ENCODE results near the gene LSAMP. TPM values are rescaled to one million over a fixed set of nuclear protein-coding genes. Genes with fewer than 3 reads are reported as not detected.

LSAMP gene
- total RNA-seq, 1 donor from 2014 or later: 16.4 TPM

DNA sequence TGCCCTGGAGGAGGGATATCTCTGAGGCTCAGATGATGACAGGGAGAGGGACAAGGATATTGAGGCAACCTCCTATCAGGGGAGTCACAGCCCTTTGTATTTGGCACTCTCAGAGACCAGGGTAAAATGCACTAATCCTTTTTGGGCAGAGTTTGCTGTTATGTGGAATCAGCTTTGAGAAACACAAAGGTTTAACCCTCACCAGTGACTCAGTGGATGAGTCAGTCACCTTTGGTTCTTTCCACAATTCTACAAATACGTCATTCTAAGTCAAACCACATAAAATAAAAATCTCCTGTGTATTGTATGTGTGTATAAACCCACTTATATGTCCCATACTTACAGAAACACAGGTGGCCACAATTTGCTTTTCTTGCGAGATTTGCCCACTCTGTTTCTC lies 5.1 kb downstream of the LSAMP start:
- Histone ChIP-seq H3K4me1 (ENCODE audit: insufficient read depth, low read length) (peaks cover 41% of the 10 kb centered on the region), H3K27me3 (ENCODE audit: insufficient read depth, low read length) (no peaks in the 10 kb centered on the region), H3K36me3 (ENCODE audit: insufficient read depth, low read length) (no peaks in the 10 kb centered on the region), H2AFZ (ENCODE audit: low read depth, low read length) (peak overlapping the region; percentile 41), H3K4me2 (ENCODE audit: low read length) (peak overlapping the region; percentile 73), H4K20me1 (ENCODE audit: insufficient read depth, low read length) (no peaks in the 10 kb centered on the region), H3K79me2 (ENCODE audit: insufficient read depth, low read length) (no peaks in the 10 kb centered on the region), H3K4me3 (ENCODE audit: insufficient read depth, low read depth, low read length) (no peak overlapping the region), H3K9ac (ENCODE audit: low read length) (peak overlapping the region; percentile 69), H3K27ac (ENCODE audit: low read depth, low read length) (peak overlapping the region; percentile 81), H3K9me3 (ENCODE audit: insufficient read depth, low read depth, low read length) (no peaks in the 10 kb centered on the region)
- Mint-ChIP-seq H3K27ac (ENCODE audit: unreplicated experiment) (peak overlapping the region; percentile 96), H3K27me3 (ENCODE audit: low read depth, unreplicated experiment) (no peaks in the 10 kb centered on the region), H3K36me3 (ENCODE audit: low read depth, unreplicated experiment) (no peaks in the 10 kb centered on the region), H3K4me1 (ENCODE audit: low read depth, unreplicated experiment) (peaks cover 35% of the 10 kb centered on the region), H3K9me3 (ENCODE audit: unreplicated experiment) (no peaks in the 10 kb centered on the region), H3K4me3 (ENCODE audit: unreplicated experiment) (no peak overlapping the region)
- TF ChIP-seq, protein P1, sequence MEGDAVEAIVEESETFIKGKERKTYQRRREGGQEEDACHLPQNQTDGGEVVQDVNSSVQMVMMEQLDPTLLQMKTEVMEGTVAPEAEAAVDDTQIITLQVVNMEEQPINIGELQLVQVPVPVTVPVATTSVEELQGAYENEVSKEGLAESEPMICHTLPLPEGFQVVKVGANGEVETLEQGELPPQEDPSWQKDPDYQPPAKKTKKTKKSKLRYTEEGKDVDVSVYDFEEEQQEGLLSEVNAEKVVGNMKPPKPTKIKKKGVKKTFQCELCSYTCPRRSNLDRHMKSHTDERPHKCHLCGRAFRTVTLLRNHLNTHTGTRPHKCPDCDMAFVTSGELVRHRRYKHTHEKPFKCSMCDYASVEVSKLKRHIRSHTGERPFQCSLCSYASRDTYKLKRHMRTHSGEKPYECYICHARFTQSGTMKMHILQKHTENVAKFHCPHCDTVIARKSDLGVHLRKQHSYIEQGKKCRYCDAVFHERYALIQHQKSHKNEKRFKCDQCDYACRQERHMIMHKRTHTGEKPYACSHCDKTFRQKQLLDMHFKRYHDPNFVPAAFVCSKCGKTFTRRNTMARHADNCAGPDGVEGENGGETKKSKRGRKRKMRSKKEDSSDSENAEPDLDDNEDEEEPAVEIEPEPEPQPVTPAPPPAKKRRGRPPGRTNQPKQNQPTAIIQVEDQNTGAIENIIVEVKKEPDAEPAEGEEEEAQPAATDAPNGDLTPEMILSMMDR (IDR thresholded peaks at IDR 0.05; ENCODE audit: insufficient read depth, low read depth, low read length): no peak
- TF ChIP-seq EZH2 (IDR thresholded peaks at IDR 0.05; ENCODE audit: insufficient read depth, low read length): no peak
- FAIRE-seq (peak; percentile 32), DNase-seq (ENCODE audit: low read depth) (peak; percentile 92)

DNA sequence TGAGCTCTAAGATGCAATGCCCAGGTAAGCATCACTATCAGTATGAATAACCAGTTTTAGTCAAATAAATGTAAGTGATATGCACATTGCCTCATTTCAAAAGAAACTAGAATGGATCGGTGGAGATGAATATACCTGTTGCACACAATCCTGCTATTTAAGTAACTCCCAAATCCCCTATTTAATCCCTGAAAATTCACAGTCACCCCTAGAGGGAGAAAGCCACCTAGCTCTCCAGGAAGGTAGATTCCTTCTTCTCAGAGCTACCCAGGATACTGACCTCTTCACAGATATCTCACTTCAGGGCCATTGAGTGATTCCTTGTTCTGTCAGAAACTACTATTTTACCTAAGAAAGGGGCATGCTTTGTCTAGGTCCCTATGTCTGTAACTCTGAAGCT lies 11.7 kb downstream of the LSAMP start:
- Histone ChIP-seq H3K36me3 (ENCODE audit: insufficient read depth, low read length) (no peaks in the 10 kb centered on the region), H3K4me1 (ENCODE audit: insufficient read depth, low read length) (peaks cover 6% of the 10 kb centered on the region), H3K27me3 (ENCODE audit: insufficient read depth, low read length) (peaks cover 2% of the 10 kb centered on the region), H3K4me2 (ENCODE audit: low read length) (no peak overlapping the region), H2AFZ (ENCODE audit: low read depth, low read length) (no peak overlapping the region), H3K27ac (ENCODE audit: low read depth, low read length) (no peak overlapping the region), H3K4me3 (ENCODE audit: insufficient read depth, low read depth, low read length) (no peak overlapping the region), H3K9me3 (ENCODE audit: insufficient read depth, low read depth, low read length) (no peaks in the 10 kb centered on the region), H4K20me1 (ENCODE audit: insufficient read depth, low read length) (no peaks in the 10 kb centered on the region), H3K79me2 (ENCODE audit: insufficient read depth, low read length) (no peaks in the 10 kb centered on the region), H3K9ac (ENCODE audit: low read length) (no peak overlapping the region)
- Mint-ChIP-seq H3K27me3 (ENCODE audit: low read depth, unreplicated experiment) (no peaks in the 10 kb centered on the region), H3K9me3 (ENCODE audit: unreplicated experiment) (no peaks in the 10 kb centered on the region), H3K4me1 (ENCODE audit: low read depth, unreplicated experiment) (peaks cover 15% of the 10 kb centered on the region), H3K4me3 (ENCODE audit: unreplicated experiment) (no peak overlapping the region), H3K36me3 (ENCODE audit: low read depth, unreplicated experiment) (no peaks in the 10 kb centered on the region), H3K27ac (ENCODE audit: unreplicated experiment) (no peak overlapping the region)
- TF ChIP-seq EZH2 (IDR thresholded peaks at IDR 0.05; ENCODE audit: insufficient read depth, low read length): no peak
- TF ChIP-seq, protein P1 (IDR thresholded peaks at IDR 0.05; ENCODE audit: insufficient read depth, low read depth, low read length): no peak
- no peak for DNase-seq (ENCODE audit: low read depth)
- no peak for FAIRE-seq

DNA sequence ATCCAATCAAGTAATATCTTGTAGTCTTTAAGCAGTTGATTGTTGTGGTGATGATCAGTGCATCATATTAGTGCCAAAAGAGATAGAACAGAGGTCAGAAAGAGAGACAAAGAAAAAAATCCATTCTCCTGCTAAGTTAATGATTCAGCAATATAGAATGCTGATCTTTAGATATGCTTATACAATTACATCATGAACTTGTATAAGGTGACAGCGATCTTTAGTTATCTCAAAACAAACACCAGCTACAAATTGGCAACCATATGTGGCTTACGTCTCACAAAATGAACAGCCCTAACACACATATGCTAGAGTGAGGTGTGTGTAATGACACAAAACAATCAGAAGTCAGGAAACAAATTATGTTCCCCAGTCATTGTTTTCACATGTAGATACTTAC lies 12.5 kb downstream of the LSAMP start:
- Mint-ChIP-seq H3K4me3 (ENCODE audit: unreplicated experiment) (no peak overlapping the region), H3K27ac (ENCODE audit: unreplicated experiment) (no peak overlapping the region), H3K27me3 (ENCODE audit: low read depth, unreplicated experiment) (no peaks in the 10 kb centered on the region), H3K9me3 (ENCODE audit: unreplicated experiment) (no peaks in the 10 kb centered on the region), H3K4me1 (ENCODE audit: low read depth, unreplicated experiment) (peaks cover 15% of the 10 kb centered on the region), H3K36me3 (ENCODE audit: low read depth, unreplicated experiment) (no peaks in the 10 kb centered on the region)
- Histone ChIP-seq H3K4me3 (ENCODE audit: insufficient read depth, low read depth, low read length) (no peak overlapping the region), H3K4me2 (ENCODE audit: low read length) (no peak overlapping the region), H2AFZ (ENCODE audit: low read depth, low read length) (no peak overlapping the region), H3K9ac (ENCODE audit: low read length) (no peak overlapping the region), H3K27ac (ENCODE audit: low read depth, low read length) (no peak overlapping the region), H3K4me1 (ENCODE audit: insufficient read depth, low read length) (peaks cover 6% of the 10 kb centered on the region), H3K27me3 (ENCODE audit: insufficient read depth, low read length) (peaks cover 2% of the 10 kb centered on the region), H3K9me3 (ENCODE audit: insufficient read depth, low read depth, low read length) (no peaks in the 10 kb centered on the region), H3K36me3 (ENCODE audit: insufficient read depth, low read length) (no peaks in the 10 kb centered on the region), H3K79me2 (ENCODE audit: insufficient read depth, low read length) (no peaks in the 10 kb centered on the region), H4K20me1 (ENCODE audit: insufficient read depth, low read length) (no peaks in the 10 kb centered on the region)
- DNase-seq (ENCODE audit: low read depth): peak; percentile 53
- TF ChIP-seq, protein P1 (IDR thresholded peaks at IDR 0.05; ENCODE audit: insufficient read depth, low read depth, low read length): no peak
- TF ChIP-seq EZH2 (IDR thresholded peaks at IDR 0.05; ENCODE audit: insufficient read depth, low read length): no peak
- FAIRE-seq: peak; percentile 41

Data from astrocyte (in vitro differentiated cells and primary cell).